IMR-90 (cell line): Measurements from ENCODE around the gene DCC. TPM values are rescaled to one million over a fixed set of nuclear protein-coding genes. Genes with fewer than 3 reads are reported as not detected.

Experiments used
- ATAC-seq: fragments of 200-7000 bp; cut with Tn5 transposase; 2 replicates; pipeline ENCODE4 v1.9.1; 2020; ENCODE audit warnings: low read depth, mild to moderate bottlenecking, moderate library complexity
- BruUV-seq: library from RNA; stranded (reverse); fragments of 400-500 nt; replicated peaks from 2 replicates; lab custom pipeline; 2021; lab: Mats Ljungman, UMichigan
- CTCF ChIA-PET: fragments of 300-600 bp; formaldehyde crosslinking; extraction: SDS; loops from one replicate; lab custom pipeline; 2021; ENCODE audit warnings: antibody characterized with exemption; lab: Yijun Ruan, JAX
- POLR2A ChIA-PET: fragments of 300-600 bp; sonication (Branson Sonifier 250); formaldehyde crosslinking; loops from one replicate; lab custom pipeline; 2022; ENCODE audit warnings: antibody characterized with exemption; ENCODE audit not compliant: unreplicated experiment; lab: Charles Lee
- DNase-seq: peaks from one replicate; pipeline ENCODE4 v3.0.0; 2013
- H2AFZ ChIP-seq: replicated peaks from 2 replicates; pipeline ENCODE3; 2013; ENCODE audit warnings: low read length, mild to moderate bottlenecking; ENCODE audit not compliant: poor library complexity
- H2AK5ac ChIP-seq: 2 replicates; pipeline ENCODE4 v1.6.1; 2013; ENCODE audit warnings: low read depth, low read length, inconsistent platforms
- H2AK9ac ChIP-seq: replicated peaks from 2 replicates; pipeline ENCODE3; 2013; ENCODE audit warnings: mild to moderate bottlenecking, low read depth, low read length, moderate library complexity; ENCODE audit not compliant: poor library complexity
- H2BK120ac ChIP-seq: 2 replicates; pipeline ENCODE4 v1.6.1; 2013; ENCODE audit warnings: low read depth, low read length, inconsistent platforms
- H2BK15ac ChIP-seq: 3 replicates; pipeline ENCODE4 v1.6.1; 2013; ENCODE audit warnings: low read depth, low read length, inconsistent platforms
- H2BK20ac ChIP-seq: 2 replicates; pipeline ENCODE4 v1.6.1; 2013; ENCODE audit warnings: low read depth, mild to moderate bottlenecking, inconsistent platforms, low read length, moderate library complexity
- H2BK5ac ChIP-seq: 2 replicates; pipeline ENCODE4 v1.6.1; 2013; ENCODE audit warnings: mild to moderate bottlenecking, low read depth, low read length, inconsistent platforms; ENCODE audit not compliant: poor library complexity, severe bottlenecking
- H3K14ac ChIP-seq: replicated peaks from 2 replicates; pipeline ENCODE4 v1.6.1; 2013; ENCODE audit warnings: low read depth, low read length, inconsistent platforms
- H3K18ac ChIP-seq: 2 replicates; pipeline ENCODE4 v1.6.1; 2013; ENCODE audit warnings: low read depth, low read length, control low read depth
- H3K23ac ChIP-seq: 2 replicates; pipeline ENCODE4 v1.6.1; 2013; ENCODE audit warnings: low read depth, low read length, inconsistent platforms
- H3K27ac ChIP-seq: 2 replicates; pipeline ENCODE4 v1.5.1; 2013; ENCODE audit warnings: mild to moderate bottlenecking, control low read depth, low read length; ENCODE audit not compliant: insufficient read depth
- H3K27me3 ChIP-seq: 2 replicates; pipeline ENCODE4 v1.6.1; 2013; ENCODE audit warnings: low read length; ENCODE audit not compliant: control insufficient read depth, insufficient read depth
- H3K36me3 ChIP-seq: 2 replicates; pipeline ENCODE4 v1.6.1; 2013; ENCODE audit warnings: low read length, mixed read lengths; ENCODE audit not compliant: control insufficient read depth, insufficient read depth
- H3K4ac ChIP-seq: 2 replicates; pipeline ENCODE4 v1.6.1; 2013; ENCODE audit warnings: low read depth, low read length, inconsistent platforms
- H3K4me1 ChIP-seq: 2 replicates; pipeline ENCODE4 v1.6.1; 2013; ENCODE audit warnings: low read length, mixed read lengths; ENCODE audit not compliant: control insufficient read depth, insufficient read depth
- H3K4me2 ChIP-seq: 2 replicates; pipeline ENCODE4 v1.6.1; 2013; ENCODE audit warnings: low read depth, mild to moderate bottlenecking, control low read depth, low read length, moderate library complexity
- H3K4me3 ChIP-seq: 2 replicates; pipeline ENCODE4 v1.5.1; 2013; ENCODE audit warnings: low read depth, mild to moderate bottlenecking, control low read depth, low read length, moderate library complexity; ENCODE audit not compliant: insufficient read depth
- H3K56ac ChIP-seq: 2 replicates; pipeline ENCODE4 v1.6.1; 2013; ENCODE audit warnings: low read length, inconsistent platforms; ENCODE audit not compliant: insufficient read depth; ENCODE audit errors: extremely low read depth
- H3K79me1 ChIP-seq, 2 experiments: 2 replicates each; pipeline ENCODE4 v1.6.1; 2013; ENCODE audit warnings: low read length in 2 of 2, inconsistent platforms in 1 of 2, low read depth in 1 of 2
- H3K9ac ChIP-seq: 2 replicates; pipeline ENCODE4 v1.6.1; 2013; ENCODE audit warnings: low read depth, low read length, control low read depth
- H3K9me1 ChIP-seq: 2 replicates; pipeline ENCODE4 v1.6.1; 2013; ENCODE audit warnings: low read length, inconsistent platforms; ENCODE audit not compliant: insufficient read depth
- H3K9me3 ChIP-seq: 2 replicates; pipeline ENCODE4 v1.6.1; 2013; ENCODE audit warnings: low read length; ENCODE audit not compliant: control insufficient read depth, insufficient read depth
- H4K20me1 ChIP-seq: 2 replicates; pipeline ENCODE4 v1.6.1; 2013; ENCODE audit warnings: low read length, inconsistent platforms; ENCODE audit not compliant: insufficient read depth
- H4K5ac ChIP-seq: 2 replicates; pipeline ENCODE4 v1.6.1; 2013; ENCODE audit warnings: mild to moderate bottlenecking, low read depth, low read length, control low read depth
- H4K8ac ChIP-seq, 2 experiments: 2 replicates each; pipeline ENCODE4 v1.6.1; 2013; ENCODE audit warnings: low read depth in 2 of 2, low read length in 2 of 2, control low read depth in 1 of 2, inconsistent platforms in 1 of 2
- H4K91ac ChIP-seq: 2 replicates; pipeline ENCODE4 v1.6.1; 2013; ENCODE audit warnings: low read depth, low read length, inconsistent platforms; ENCODE audit not compliant: insufficient read depth
- BHLHE40 ChIP-seq: fragments of 150-350 bp; IDR thresholded peaks from 2 replicates; pipeline ENCODE4 v1.6.1; 2016; ENCODE audit warnings: mild to moderate bottlenecking, low read depth, low read length
- CEBPB ChIP-seq: IDR thresholded peaks from 2 replicates; pipeline ENCODE4 v1.6.1; 2012; ENCODE audit warnings: low read depth, low read length, improper control_type of control experiment
- CHD1 ChIP-seq: IDR thresholded peaks from 2 replicates; pipeline ENCODE4 v1.6.1; 2012; ENCODE audit warnings: low read depth, low read length, improper control_type of control experiment
- FOS ChIP-seq: fragments of 150-350 bp; IDR thresholded peaks from 2 replicates; pipeline ENCODE4 v1.6.1; 2016; ENCODE audit warnings: low read depth, low read length
- MAFK ChIP-seq: IDR thresholded peaks from 2 replicates; pipeline ENCODE4 v1.6.1; 2012; ENCODE audit warnings: low read depth, low read length, improper control_type of control experiment
- MXI1 ChIP-seq: IDR thresholded peaks from 2 replicates; pipeline ENCODE4 v1.6.1; 2012; ENCODE audit warnings: low read depth, mild to moderate bottlenecking, low read length, moderate library complexity, borderline replicate concordance
- POLR2A ChIP-seq: IDR thresholded peaks from 2 replicates; pipeline ENCODE4 v1.6.1; 2012; ENCODE audit warnings: mild to moderate bottlenecking, low read depth, low read length
- RAD21 ChIP-seq: IDR thresholded peaks from 2 replicates; pipeline ENCODE4 v1.6.1; 2012; ENCODE audit warnings: low read length, improper control_type of control experiment
- RCOR1 ChIP-seq: IDR thresholded peaks from 2 replicates; pipeline ENCODE4 v1.6.1; 2012; ENCODE audit warnings: mild to moderate bottlenecking, low read length, improper control_type of control experiment; ENCODE audit not compliant: insufficient replicate concordance
- SMC3 ChIP-seq: fragments of 150-350 bp; IDR thresholded peaks from 2 replicates; pipeline ENCODE4 v1.6.1; 2016; ENCODE audit warnings: low read depth, mild to moderate bottlenecking, antibody characterized with exemption, low read length, moderate library complexity
- WGBS, 2 experiments: methylation state at CpG; one replicate each; pipeline versions ENCODE4 v1.1.5 to v1.1.7; 2013; ENCODE audit warnings: missing lambda C conversion rate in 2 of 2; ENCODE audit not compliant: insufficient read length in 1 of 2; ENCODE audit errors: extremely low coverage in 2 of 2; 5-methylcytosine and 5-hydroxymethylcytosine counted together
- dilution Hi-C: fragments of 300-500 bp; cut with HindIII; formaldehyde crosslinking; loops from one replicate; pipeline ENCODE4 v1.14.3; 2018; ENCODE audit warnings: low sequenced_read_pairs; ENCODE audit not compliant: unreplicated experiment
- in situ Hi-C: fragments of 300-500 bp; cut with MboI; formaldehyde crosslinking; loops from 3 replicates; pipeline ENCODE4 v1.14.3; 2019; ENCODE audit warnings: low sequenced_read_pairs, inconsistent platforms, mixed read lengths
- intact Hi-C: fragments of 100-400 bp; cut with micrococcal nuclease; formaldehyde crosslinking; loops from 2 replicates; pipeline ENCODE4 v1.10.0; 2022
- polyA plus RNA-seq, 3 experiments: library from polyadenylated mRNA; depleted of rRNA; stranded (reverse); fragments of >200 nt; gene quantifications; 2 replicates each; pipeline ENCODE4 v1.2.3, GENCODE V29; 2012; ENCODE audit warnings: low replicate concordance in 1 of 3
- total RNA-seq: library from RNA; depleted of rRNA; stranded (reverse); fragments of >200 nt; gene quantifications from 2 replicates; pipeline ENCODE4 v1.2.3, GENCODE V29; 2012
- TF ChIP-seq, protein P1 (sequence below): fragments of 150-350 bp; IDR thresholded peaks from 2 replicates; pipeline ENCODE4 v1.6.1; 2017; ENCODE audit warnings: mild to moderate bottlenecking, antibody characterized with exemption, low read length, low read depth
- TF ChIP-seq, protein P2 (sequence below): fragments of 150-350 bp; IDR thresholded peaks from 2 replicates; pipeline ENCODE4 v1.6.1; 2016; ENCODE audit warnings: low read depth, mild to moderate bottlenecking, low read length, moderate library complexity, borderline replicate concordance
- TF ChIP-seq, protein P3 (sequence below): conservative IDR thresholded peaks from 2 replicates; pipeline ENCODE4 v1.5.1; 2012; ENCODE audit warnings: mild to moderate bottlenecking, low read depth, low read length, improper control_type of control experiment

DCC gene
- total and polyA plus RNA-seq, 2 of the 4 experiments (the other 2 are of a cell fraction): 0.31 to 0.54 TPM

DNA sequence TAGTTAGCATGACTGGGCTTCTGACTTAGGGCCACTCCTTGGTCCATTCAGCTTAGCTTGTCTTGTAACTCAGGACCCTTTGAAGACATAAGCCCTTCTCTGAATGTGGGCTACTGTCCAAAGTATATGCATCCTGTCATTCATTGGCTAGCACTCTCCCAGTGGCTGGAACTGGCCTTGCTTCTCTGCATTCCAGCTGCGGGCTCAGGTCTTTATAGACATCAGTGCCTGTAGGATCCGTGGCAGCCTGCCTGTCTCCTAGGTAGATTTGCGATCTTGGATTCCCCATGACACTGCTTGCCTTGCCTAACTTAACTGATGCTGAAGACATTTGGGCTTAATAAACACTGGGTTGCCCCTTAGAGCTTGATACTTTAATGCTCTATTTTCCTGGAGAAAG is 170.1 kb downstream of the DCC start:
- Histone ChIP-seq H3K23ac (no peak overlapping the region), H3K4me1 (no peaks in the 10 kb centered on the region), H3K4me3 (no peak overlapping the region), H2AK5ac (no peak overlapping the region), H2BK20ac (no peak overlapping the region), H3K9ac (no peak overlapping the region), H3K9me3 (no peaks in the 10 kb centered on the region; the same call in 1 of the 2 replicates), H2BK15ac (no peak overlapping the region), H3K27ac (no peak overlapping the region), H4K91ac (no peak overlapping the region), H2BK5ac (no peak overlapping the region), H2AFZ (no peak overlapping the region), H4K8ac (no peak overlapping the region), H3K14ac (no peak overlapping the region), H3K4me2 (no peak overlapping the region), H3K56ac (no peak overlapping the region), H3K4ac (no peak overlapping the region), H4K20me1 (no peaks in the 10 kb centered on the region), H3K79me1 (no peaks in the 10 kb centered on the region), H3K9me1 (no peaks in the 10 kb centered on the region), H3K18ac (no peak overlapping the region), H3K36me3 (no peaks in the 10 kb centered on the region), H2AK9ac (no peak overlapping the region), H3K27me3 (no peaks in the 10 kb centered on the region), H2BK120ac (no peak overlapping the region), H4K5ac (no peak overlapping the region)
- no peak for TF ChIP-seq CEBPB
- TF ChIP-seq RAD21: no peak
- TF ChIP-seq FOS: no peak
- no peak for TF ChIP-seq BHLHE40
- no peak for TF ChIP-seq MAFK
- TF ChIP-seq SMC3: no peak
- TF ChIP-seq, protein P1, sequence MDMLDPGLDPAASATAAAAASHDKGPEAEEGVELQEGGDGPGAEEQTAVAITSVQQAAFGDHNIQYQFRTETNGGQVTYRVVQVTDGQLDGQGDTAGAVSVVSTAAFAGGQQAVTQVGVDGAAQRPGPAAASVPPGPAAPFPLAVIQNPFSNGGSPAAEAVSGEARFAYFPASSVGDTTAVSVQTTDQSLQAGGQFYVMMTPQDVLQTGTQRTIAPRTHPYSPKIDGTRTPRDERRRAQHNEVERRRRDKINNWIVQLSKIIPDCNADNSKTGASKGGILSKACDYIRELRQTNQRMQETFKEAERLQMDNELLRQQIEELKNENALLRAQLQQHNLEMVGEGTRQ: no peak
- no peak for TF ChIP-seq RCOR1
- no peak for TF ChIP-seq MXI1
- no peak for TF ChIP-seq POLR2A
- TF ChIP-seq, protein P2, sequence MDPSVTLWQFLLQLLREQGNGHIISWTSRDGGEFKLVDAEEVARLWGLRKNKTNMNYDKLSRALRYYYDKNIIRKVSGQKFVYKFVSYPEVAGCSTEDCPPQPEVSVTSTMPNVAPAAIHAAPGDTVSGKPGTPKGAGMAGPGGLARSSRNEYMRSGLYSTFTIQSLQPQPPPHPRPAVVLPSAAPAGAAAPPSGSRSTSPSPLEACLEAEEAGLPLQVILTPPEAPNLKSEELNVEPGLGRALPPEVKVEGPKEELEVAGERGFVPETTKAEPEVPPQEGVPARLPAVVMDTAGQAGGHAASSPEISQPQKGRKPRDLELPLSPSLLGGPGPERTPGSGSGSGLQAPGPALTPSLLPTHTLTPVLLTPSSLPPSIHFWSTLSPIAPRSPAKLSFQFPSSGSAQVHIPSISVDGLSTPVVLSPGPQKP: no peak
- TF ChIP-seq, protein P3, sequence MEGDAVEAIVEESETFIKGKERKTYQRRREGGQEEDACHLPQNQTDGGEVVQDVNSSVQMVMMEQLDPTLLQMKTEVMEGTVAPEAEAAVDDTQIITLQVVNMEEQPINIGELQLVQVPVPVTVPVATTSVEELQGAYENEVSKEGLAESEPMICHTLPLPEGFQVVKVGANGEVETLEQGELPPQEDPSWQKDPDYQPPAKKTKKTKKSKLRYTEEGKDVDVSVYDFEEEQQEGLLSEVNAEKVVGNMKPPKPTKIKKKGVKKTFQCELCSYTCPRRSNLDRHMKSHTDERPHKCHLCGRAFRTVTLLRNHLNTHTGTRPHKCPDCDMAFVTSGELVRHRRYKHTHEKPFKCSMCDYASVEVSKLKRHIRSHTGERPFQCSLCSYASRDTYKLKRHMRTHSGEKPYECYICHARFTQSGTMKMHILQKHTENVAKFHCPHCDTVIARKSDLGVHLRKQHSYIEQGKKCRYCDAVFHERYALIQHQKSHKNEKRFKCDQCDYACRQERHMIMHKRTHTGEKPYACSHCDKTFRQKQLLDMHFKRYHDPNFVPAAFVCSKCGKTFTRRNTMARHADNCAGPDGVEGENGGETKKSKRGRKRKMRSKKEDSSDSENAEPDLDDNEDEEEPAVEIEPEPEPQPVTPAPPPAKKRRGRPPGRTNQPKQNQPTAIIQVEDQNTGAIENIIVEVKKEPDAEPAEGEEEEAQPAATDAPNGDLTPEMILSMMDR: no peak
- no peak for TF ChIP-seq CHD1
- ChIA-PET CTCF (no interaction called here), POLR2A (no interaction called here)
- WGBS, 2 experiments: 69% methylated on average over 2 of the region's 3 CpGs; no CpG with 5 or more reads in 1 of the 2 experiments
- in situ Hi-C loops: no loop called here
- dilution Hi-C loops: no loop called here
- no TSS peak for BruUV-seq
- DNase-seq (no peak), ATAC-seq (no peak)
- intact Hi-C loops: no loop called here
